SJCRH30 (cell line): ENCODE measurements around the gene HDGFL2. TPM values are rescaled to one million over a fixed set of nuclear protein-coding genes. Genes with fewer than 3 reads are reported as not detected.
"Not testable (repeated sequence)": the region's sequence is repeated elsewhere in the genome, so short reads cannot be mapped to it uniquely, and the experiment has no call there.

ENCODE experiments used
- DNase-seq, 2 experiments: peaks; one replicate each; pipeline ENCODE4 v3.0.0-alpha.2; 2015 to 2020
- H3K27ac ChIP-seq: fragments of 250-450 bp; sonication (Bioruptor Pico); 2 replicates; pipeline ENCODE4 v1.5.1; 2020; ENCODE audit warnings: mild to moderate bottlenecking, moderate library complexity
- H3K27me3 ChIP-seq: fragments of 250-450 bp; sonication (Bioruptor Pico); 2 replicates; pipeline ENCODE4 v1.5.1; 2020; ENCODE audit warnings: mild to moderate bottlenecking, moderate library complexity
- H3K36me3 ChIP-seq: fragments of 250-450 bp; sonication (Bioruptor Pico); 2 replicates; pipeline ENCODE4 v1.5.1; 2020; ENCODE audit warnings: mild to moderate bottlenecking, moderate library complexity
- H3K4me1 ChIP-seq: fragments of 250-450 bp; sonication (Bioruptor Pico); 2 replicates; pipeline ENCODE4 v1.5.1; 2020; ENCODE audit warnings: mild to moderate bottlenecking, moderate library complexity
- H3K4me3 ChIP-seq: fragments of 250-450 bp; sonication (Bioruptor Pico); 2 replicates; pipeline ENCODE4 v1.5.1; 2020; ENCODE audit warnings: mild to moderate bottlenecking, moderate library complexity
- H3K9me3 ChIP-seq: fragments of 250-450 bp; sonication (Bioruptor Pico); replicated peaks from 2 replicates; pipeline ENCODE4 v1.5.1; 2020; ENCODE audit warnings: mild to moderate bottlenecking, moderate library complexity
- total RNA-seq: library from RNA; depleted of rRNA; stranded (reverse); fragments of >200 nt; shearing (Covaris generic); gene quantifications from 2 replicates; pipeline ENCODE4 v1.2.3, GENCODE V29; 2014

Gene HDGFL2
- total RNA-seq, 1 experiment from 2014 or later: 64.4 TPM

DNA sequence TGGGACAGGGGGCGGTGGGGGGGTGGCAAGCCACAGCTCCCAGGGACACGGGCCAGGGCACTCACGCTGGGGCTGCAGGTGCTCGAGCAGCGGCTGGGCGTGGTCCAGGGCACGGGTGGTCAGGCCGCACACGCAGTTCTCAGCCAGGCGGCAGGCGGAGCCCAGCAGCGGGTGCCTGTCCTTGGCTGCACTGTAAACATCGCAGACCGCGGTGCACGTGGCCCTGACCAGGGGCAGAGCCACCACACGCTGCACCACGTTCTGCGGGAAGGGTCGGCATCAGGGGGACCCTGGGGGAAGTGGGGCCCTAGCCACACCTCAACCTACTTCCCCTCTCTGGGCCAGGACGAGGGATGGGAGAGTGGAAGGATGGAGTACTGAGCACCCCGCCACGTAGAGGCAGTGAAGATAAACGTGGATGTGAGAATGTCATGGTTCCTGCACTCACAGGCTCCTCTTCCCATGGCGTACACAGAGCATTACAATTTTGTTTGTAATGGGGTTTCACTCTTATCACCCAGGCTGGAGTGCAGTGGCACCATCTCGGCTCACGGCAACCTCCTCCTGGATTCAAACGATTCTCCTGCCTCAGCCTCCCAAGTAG is 59.6 kb downstream of the HDGFL2 start:
- Histone ChIP-seq H3K27ac (no peak overlapping the region), H3K4me1 (peaks cover 12% of the 10 kb centered on the region), H3K27me3 (0 out of 2 replicates have a peak, but pooled peaks cover 9% of the 10 kb centered on the region), H3K4me3 (no peak overlapping the region), H3K9me3 (no peaks in the 10 kb centered on the region), H3K36me3 (no peaks in the 10 kb centered on the region)
- peak; percentile 41 to 45 for DNase-seq

DNA sequence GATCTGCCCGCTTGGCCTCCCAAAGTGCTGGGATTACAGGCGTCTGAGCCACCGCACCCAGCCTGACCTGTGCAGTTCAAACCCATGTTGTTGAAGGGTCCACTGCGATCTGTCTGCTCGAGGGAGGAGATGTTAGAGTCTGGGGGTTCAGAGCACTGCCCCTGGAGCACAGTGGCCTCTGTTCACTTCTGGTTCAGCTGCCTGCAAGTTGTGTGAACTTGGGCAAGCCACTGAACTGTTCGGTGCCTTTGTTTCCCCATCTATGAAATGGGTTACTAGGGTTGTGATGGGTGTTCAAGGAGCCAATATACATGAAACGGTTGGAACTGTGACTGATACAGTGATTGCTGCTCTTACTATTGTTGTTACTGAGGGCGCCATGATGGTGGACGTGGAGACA is 61.2 kb downstream of the HDGFL2 start:
- H3K27me3 ChIP-seq: 0 out of 2 replicates have a peak, but pooled peaks cover 9% of the 10 kb centered on the region

DNA sequence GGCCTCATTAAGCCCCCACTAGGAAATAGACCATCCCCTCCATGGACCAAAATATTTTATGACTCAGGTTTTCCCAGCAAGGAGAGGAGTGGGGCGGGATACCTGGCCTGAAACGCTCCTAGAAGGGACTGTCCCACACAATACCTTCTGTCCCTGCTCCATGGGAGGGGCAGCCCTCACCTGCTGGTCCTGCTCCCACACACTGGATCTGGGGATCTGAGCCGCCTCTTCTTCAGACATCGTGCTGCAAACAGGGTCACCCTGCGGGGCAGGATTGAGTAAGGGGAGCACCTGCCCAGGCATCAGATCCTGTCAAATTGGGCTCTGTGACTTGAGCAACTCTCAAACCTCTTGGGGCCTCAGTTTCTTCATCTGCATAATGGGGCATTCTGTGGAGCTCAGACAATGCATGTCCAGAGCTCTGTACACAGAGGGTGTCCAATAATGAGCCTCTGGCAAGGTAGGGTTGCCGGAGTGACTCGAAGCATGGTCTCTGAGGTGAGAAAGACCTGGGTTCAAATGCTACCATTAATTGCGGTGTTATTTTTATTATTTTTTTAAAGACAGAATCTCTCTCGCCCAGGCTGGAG is 61.8 kb downstream of the HDGFL2 start:
- Histone ChIP-seq H3K4me1 (peaks cover 18% of the 10 kb centered on the region), H3K9me3 (no peaks in the 10 kb centered on the region), H3K4me3 (no peak overlapping the region), H3K27me3 (0 out of 2 replicates have a peak, but pooled peaks cover 6% of the 10 kb centered on the region), H3K36me3 (no peaks in the 10 kb centered on the region), H3K27ac (no peak overlapping the region)
- DNase-seq: no peak

More for the DNA sequence above, 61.2 kb downstream of the HDGFL2 start:
- no peak overlapping the region for H3K27ac ChIP-seq
- peaks cover 18% of the 10 kb centered on the region for H3K4me1 ChIP-seq
- H3K4me3 ChIP-seq: no peak overlapping the region
- DNase-seq: no peak
- no peaks in the 10 kb centered on the region for H3K36me3 ChIP-seq
- H3K9me3 ChIP-seq: no peaks in the 10 kb centered on the region

DNA sequence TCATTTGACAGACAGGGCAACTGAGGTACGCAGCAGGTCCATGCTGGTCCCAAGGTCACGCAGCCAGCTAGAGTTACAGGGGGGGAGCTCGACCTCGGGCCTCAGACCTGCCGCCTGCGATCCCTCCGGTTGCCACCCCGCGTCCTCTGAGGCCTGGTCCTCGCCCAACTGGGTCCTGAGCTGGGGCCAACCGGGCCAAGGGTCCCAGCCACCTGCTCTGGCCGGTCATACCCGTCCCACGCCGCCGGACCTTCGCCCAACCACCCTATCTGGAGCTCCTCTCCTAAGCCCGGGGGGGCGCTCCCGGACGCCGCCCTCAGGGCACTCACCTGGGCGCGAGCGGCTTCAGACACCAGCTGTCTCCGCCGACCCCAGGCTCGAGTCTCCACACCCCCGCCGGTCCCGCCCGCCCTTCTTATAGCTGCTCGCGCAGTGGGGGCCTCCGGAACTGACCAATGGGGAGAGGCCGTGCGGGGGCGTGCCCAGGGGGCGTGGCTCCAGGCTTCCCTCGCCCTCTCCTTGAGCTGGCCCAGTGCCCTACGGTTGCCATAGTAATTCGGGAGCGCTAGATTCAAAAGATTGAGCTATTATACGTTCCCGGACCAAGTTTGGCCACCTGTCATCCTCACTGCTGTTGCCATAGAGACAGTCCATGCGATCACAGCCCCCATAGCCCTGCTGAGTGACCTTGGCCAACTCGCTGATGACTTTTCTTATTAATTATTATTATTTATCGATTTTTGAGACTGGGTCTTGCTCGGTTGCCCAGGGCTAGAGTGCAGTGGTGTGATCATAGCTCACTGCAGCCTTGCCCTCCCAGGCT is 63.0 kb downstream of the HDGFL2 start, which contains the start of gene PLIN5:
TSS of gene PLIN5 (minus strand) at position 389 of the 823 bp plus-strand sequence. CDS start 1,150 bp downstream, outside the sequence.
- peaks cover 18% of the 10 kb centered on the region for H3K4me1 ChIP-seq

DNA sequence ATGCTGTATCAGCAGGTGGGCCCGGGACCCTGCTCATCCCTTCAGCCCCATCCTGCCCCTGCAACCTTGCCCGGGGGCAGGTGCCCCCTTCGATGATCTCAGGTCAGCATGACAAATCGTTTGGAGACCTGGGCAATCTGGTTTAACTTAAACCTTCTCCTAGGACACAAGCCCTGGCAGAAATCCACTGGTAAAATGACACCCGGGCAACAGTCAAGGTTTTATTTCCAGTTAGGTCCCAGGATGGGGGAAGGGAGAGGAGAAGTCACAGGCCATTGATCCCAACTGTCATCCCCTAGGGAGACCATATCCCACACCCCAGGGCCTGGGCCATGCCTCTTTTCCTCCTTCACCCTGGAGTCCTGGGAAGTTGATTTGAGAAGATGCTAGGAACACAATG is 64.7 kb downstream of the HDGFL2 start:
- 0 out of 2 replicates have a peak, but pooled peaks cover 3% of the 10 kb centered on the region for H3K27me3 ChIP-seq
- H3K4me3 ChIP-seq: no peak overlapping the region
- no peak overlapping the region for H3K27ac ChIP-seq
- no peaks in the 10 kb centered on the region for H3K9me3 ChIP-seq
- H3K36me3 ChIP-seq: no peaks in the 10 kb centered on the region
- peak in 1 of 2 experiments; percentile 54 for DNase-seq
- peaks cover 18% of the 10 kb centered on the region for H3K4me1 ChIP-seq

More for the DNA sequence above, 63.0 kb downstream of the HDGFL2 start, which contains the start of gene PLIN5:
- no peak within 1 kb of the TSS for H3K27ac ChIP-seq
- H3K36me3 ChIP-seq: no peaks in the 10 kb centered on the region
- H3K27me3 ChIP-seq: 0 out of 2 replicates have a peak, but pooled peaks cover 3% of the 10 kb centered on the region
- peak within 1 kb of the TSS; percentile 16 for H3K4me3 ChIP-seq
- H3K9me3 ChIP-seq: no peaks in the 10 kb centered on the region
- peak; percentile 98 to 99 for DNase-seq

DNA sequence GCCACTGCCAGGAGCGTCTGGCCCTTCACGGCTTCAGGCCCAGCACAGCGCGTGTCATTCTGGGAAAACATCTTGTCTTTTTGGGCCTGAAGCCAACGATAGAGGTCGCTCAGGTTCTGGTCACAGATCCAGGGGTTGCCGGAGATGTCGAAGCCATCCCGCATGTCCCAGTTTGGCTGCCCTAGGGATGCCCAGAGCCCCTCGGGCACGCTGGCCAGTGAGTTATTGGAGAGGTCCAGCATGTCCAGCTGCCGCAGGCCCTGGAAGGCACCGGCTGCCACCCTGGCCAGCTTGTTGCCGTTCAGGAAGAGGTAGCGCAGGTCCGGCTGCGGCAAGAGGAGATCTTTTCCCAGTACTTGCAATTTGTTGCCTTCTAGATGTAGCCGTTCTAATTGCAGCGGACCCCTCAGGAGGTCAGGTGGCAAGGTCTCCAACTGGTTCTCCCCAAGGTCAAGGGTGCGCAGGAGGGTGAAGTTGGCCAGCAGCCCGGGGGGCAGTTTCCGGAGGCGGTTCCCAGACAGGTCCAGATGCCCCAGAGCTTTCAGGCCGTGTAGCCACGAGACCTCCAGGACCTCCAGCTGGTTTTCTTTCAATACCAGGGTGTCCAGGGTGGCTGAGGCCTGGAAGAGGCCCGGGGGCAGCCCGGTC is 66.0 kb downstream of the HDGFL2 start:
- Histone ChIP-seq H3K36me3 (no peaks in the 10 kb centered on the region), H3K27ac (no peak overlapping the region), H3K9me3 (no peaks in the 10 kb centered on the region), H3K27me3 (no peaks in the 10 kb centered on the region), H3K4me3 (no peak overlapping the region), H3K4me1 (peaks cover 18% of the 10 kb centered on the region)
- DNase-seq: no peak

DNA sequence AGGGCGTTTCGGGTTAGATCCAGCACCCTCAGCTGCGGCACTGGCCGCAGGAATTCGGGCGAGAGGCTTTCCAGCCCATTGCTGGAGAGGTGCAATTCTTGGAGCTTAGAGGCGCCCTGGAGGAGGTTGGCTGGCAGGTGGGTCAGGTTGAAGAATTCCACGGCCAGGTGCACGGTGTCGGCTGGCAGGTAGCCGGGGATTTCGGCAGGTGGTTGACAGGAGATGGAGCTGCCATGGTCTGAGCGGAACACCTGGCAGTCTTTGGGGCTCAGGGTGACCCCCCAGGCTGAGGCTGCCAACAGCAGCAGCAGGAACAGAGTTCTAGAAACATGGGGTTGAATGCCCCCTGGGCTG is 66.5 kb downstream of the HDGFL2 start:
- DNase-seq: no peak
- Histone ChIP-seq H3K9me3 (no peaks in the 10 kb centered on the region), H3K27ac (no peak overlapping the region), H3K4me1 (peaks cover 18% of the 10 kb centered on the region), H3K4me3 (no peak overlapping the region), H3K36me3 (no peaks in the 10 kb centered on the region), H3K27me3 (no peaks in the 10 kb centered on the region)

DNA sequence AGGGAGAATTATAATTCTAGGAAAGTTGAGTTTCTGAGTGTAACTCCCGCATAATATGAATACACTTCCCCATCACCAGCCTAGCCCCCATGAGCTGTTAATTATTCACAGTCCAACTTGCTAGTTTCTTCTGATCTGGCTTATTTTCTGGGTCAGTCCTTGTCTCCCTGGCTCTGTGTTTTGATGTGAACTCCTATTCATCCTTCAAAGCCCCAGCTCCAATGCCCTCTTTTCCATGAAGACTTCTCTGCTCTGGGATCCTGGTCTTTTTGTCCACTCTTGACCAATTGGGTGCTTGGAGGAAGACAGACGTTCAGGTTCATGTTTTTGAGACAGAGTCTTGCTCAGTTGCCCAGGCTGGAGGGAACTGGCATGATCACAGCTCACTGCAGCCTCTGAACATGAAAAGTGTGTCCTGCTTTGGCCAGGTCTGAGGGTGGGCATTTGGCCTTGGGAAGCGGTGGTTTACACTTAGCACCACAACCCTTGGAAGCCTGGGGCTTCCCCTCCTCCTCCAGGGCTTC is 67.1 kb downstream of the HDGFL2 start:
- peaks cover 18% of the 10 kb centered on the region for H3K4me1 ChIP-seq
- H3K9me3 ChIP-seq: no peaks in the 10 kb centered on the region
- H3K36me3 ChIP-seq: 0 out of 2 replicates have a peak, but pooled peaks cover under 1% of the 10 kb centered on the region
- no peak overlapping the region for H3K4me3 ChIP-seq
- no peaks in the 10 kb centered on the region for H3K27me3 ChIP-seq
- no peak for DNase-seq
- H3K27ac ChIP-seq: no peak overlapping the region

DNA sequence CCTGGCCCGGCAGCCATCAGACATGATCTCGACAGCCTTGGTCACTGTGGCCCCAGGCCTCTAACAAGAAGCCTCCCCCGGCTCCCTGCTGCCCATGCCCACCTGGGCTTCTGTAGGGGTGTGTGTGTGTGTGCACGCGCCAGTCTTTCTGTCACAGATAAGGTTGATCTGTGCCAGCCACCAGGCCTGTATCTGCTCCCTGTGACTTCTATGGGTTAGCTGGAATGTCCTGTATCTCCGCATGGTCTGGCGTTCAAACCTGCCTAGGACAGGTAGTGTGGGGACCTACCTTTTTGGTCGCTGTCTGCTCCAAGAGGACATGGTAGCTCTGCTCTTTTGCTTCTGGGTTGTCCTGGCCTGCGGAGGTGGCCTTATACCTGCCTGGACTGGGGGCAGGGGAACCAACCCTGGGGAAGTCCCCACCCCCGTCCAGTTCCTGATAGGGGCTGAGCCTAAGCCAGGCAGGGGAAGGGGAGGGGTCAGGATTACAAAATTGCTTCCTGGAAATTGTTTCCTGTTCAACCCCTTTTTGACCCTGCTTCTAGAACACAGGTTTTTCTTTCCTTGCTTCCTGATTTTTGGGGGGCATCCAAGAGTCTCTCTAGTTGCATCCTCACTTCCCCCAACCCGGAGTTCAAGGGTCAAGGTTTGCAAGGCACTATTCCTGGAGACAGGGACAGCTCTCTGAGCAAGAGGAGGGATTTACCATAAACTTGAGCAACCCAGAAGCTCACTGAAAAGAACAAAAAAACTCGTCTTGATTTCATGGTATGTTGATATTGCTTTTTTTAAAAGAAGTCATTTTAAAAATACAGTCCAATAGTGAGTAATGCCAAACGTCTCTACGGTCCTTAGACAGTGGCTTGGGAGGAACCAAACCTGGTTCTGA is 67.8 kb downstream of the HDGFL2 start, which contains the start of gene LRG1:
TSS of gene LRG1 (minus strand) at position 344 of the 889 bp plus-strand sequence. CDS start at position 321, 23 bp downstream.
- Histone ChIP-seq H3K9me3 (no peaks in the 10 kb centered on the region), H3K4me1 (peaks cover 18% of the 10 kb centered on the region), H3K27me3 (no peaks in the 10 kb centered on the region), H3K4me3 (no peak within 1 kb of the TSS), H3K27ac (no peak within 1 kb of the TSS), H3K36me3 (peaks cover 7% of the 10 kb centered on the region)
- DNase-seq: no peak

DNA sequence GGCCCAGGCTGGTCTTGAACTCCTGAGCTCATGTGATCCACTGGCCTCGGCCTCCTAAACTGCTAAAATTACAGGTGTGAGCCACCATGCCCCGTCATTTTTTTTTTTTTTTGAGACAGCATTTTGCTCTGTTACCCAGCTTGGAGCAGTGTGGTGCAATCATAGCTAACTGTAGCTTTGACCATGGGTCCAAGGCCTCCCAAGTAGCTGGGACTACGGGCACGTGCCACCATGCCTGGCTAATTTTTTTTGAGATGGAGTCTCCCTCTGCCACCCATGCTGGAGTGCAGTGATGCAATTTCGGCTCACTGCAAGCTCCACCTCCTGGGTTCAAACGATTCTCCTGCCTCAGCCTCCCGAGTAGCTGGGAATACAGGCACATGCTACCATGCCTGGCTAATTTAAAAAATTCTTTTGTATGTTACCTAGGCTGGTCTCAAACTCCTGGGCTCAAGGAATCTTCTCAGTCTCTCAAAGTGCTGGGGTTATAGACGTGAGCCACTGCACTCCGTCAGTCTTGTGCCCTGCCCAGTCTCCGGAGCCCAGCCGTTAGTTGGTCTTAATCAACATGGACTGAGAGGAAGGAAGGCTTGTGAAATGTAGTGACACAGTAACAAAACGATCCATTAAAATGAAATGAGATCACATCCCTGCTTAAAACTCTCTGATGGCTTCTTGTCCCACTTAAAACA is 69.2 kb downstream of the HDGFL2 start:
- peaks cover 16% of the 10 kb centered on the region for H3K36me3 ChIP-seq
- no peak overlapping the region for H3K4me3 ChIP-seq

DNA sequence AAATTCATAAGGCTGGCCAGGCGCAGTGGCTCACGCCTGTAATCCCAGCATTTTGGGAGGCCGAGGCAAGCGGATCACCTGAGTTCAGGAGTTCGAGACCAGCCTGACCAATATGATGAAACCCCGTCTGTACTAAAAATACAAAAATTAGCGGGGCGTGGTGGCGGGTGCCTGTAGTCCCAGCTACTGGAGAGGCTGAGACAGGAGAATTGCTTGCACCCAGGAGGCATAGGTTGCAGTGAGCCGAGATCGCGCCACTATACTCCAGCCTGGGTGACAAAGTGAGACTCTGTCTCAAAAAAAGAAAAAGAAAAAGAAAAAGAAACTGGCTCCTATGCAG is 69.7 kb downstream of the HDGFL2 start:
- H3K36me3 ChIP-seq: peaks cover 21% of the 10 kb centered on the region
- H3K4me1 ChIP-seq, H3K27me3 ChIP-seq, H3K4me3 ChIP-seq, H3K9me3 ChIP-seq, H3K27ac ChIP-seq, DNase-seq: not testable (repeated sequence)

More for the DNA sequence above, 69.2 kb downstream of the HDGFL2 start:
- Histone ChIP-seq H3K4me1 (peaks cover 11% of the 10 kb centered on the region), H3K9me3 (no peaks in the 10 kb centered on the region), H3K27me3 (no peaks in the 10 kb centered on the region), H3K27ac (no peak overlapping the region)
- DNase-seq: no peak

DNA sequence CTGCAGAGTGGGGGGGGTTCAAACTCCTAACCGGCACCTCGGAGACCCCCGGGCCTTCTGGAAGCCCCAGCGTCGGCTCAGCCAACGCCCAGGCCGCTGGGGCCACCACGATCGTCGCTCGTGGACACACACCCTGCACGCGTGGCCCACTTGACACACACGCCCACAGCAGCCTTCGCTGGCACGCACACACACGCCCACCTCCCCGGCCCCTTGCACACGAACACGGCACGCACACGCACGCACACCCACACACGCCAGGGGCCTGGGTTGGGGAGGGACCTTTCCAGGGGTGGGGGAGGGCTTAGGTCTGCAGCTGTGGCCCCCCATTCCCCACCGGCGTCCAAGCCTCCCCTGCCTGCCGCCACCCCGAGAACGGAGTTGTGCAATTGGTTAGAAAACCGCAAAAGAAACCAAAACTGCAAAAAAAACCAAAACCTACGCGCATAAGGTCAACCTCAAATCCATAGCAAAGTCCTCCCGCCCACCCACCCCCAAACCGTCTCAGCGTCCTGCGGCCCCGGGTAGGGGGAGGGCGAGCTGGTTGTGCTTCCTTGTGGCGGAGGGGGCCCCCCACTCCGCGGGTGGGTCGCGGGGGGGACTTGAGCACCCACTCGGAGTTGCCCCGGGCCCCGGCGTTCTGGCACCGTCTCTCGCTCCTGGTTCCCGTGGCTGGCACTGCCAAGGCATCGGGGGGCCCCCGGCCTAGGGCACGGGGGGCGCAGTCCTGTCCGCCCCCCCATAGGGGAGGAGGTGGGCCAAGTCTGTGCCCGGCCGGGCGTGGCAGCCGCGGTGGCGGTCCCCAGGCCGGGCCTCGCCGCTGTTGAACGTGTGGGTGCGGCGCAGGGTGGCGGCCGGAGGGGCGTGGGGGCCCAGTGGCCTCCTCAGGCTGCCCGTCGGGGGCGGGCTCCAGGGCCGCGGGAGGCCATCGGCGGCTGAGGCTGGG is 71.1 kb downstream of the HDGFL2 start:
- H3K9me3 ChIP-seq: no peaks in the 10 kb centered on the region
- H3K27me3 ChIP-seq: no peaks in the 10 kb centered on the region
- no peaks in the 10 kb centered on the region for H3K4me1 ChIP-seq
- no peak overlapping the region for H3K4me3 ChIP-seq
- no peak overlapping the region for H3K27ac ChIP-seq
- H3K36me3 ChIP-seq: peaks cover 33% of the 10 kb centered on the region
- DNase-seq: no peak
